ENCODE data around the gene FILIP1L.

Gene FILIP1L

DNA sequence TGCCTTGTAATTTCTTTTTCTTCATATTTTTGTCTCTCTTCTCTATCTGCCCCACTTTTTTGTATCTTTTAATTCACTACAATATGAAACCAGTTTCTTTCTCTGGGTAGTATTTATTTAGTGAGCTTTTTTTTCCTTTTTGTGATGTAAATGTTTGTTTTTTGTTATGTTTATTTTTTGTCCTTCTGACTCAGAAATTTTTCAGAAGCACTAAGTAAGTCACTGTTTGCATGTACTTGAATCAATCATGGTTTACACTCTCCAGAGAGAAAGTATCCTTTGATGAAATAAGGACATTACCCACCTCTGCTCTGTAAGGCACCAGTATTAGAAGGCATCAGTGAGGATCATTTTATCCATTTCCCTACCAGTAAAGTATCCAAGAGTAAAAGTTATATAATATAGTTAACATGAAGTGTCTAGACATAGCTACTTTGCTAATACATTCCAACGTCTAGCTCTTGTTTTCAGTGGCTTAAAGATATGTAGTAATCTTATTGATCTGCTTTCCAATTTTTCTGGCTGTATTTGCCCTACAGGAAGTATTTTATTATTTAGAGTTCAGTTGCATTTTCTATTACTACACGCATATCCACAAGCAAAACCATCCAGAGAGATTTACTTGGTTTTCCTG lies 25.4 kb downstream of the FILIP1L start:
- no peak overlapping the region for H3K4me3 ChIP-seq (ENCODE audit: low read length, poor library complexity, severe bottlenecking)
- H3K4me1 ChIP-seq (ENCODE audit: insufficient read depth, low read length, poor library complexity, severe bottlenecking), result peaks cover 13% of the 10 kb centered on the region
- TF ChIP-seq, protein P1, sequence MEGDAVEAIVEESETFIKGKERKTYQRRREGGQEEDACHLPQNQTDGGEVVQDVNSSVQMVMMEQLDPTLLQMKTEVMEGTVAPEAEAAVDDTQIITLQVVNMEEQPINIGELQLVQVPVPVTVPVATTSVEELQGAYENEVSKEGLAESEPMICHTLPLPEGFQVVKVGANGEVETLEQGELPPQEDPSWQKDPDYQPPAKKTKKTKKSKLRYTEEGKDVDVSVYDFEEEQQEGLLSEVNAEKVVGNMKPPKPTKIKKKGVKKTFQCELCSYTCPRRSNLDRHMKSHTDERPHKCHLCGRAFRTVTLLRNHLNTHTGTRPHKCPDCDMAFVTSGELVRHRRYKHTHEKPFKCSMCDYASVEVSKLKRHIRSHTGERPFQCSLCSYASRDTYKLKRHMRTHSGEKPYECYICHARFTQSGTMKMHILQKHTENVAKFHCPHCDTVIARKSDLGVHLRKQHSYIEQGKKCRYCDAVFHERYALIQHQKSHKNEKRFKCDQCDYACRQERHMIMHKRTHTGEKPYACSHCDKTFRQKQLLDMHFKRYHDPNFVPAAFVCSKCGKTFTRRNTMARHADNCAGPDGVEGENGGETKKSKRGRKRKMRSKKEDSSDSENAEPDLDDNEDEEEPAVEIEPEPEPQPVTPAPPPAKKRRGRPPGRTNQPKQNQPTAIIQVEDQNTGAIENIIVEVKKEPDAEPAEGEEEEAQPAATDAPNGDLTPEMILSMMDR (conservative IDR thresholded peaks at IDR 0.05; ENCODE audit: low read length), result no peak
- no peak for TF ChIP-seq EZH2phosphoT487 (IDR thresholded peaks at IDR 0.05; ENCODE audit: borderline replicate concordance)

DNA sequence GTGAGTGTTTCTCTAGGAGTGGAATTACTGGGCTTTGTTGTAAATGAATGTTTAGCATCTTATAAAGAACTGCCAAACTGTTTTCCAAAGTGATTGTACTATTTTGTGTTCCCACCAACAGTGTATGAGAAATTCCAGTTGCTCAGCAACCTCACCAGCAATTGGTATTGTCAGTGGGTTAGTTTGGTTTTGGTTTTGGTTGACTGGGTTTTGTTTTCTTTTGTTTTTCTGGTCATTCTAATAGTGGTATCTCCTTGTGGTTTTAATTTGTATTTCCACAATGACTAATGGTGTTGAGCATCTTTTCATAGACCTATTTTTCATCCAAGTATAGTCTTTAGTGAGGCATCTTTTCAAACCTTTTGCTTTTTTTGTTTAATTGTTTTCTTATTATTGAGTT lies 27.1 kb downstream of the FILIP1L start:
- Histone ChIP-seq H3K27me3 (ENCODE audit: insufficient read depth, low read length, poor library complexity, severe bottlenecking) (no peaks in the 10 kb centered on the region), H3K4me3 (ENCODE audit: low read length, poor library complexity, severe bottlenecking) (no peak overlapping the region), H3K79me2 (ENCODE audit: insufficient read depth, low read length) (no peaks in the 10 kb centered on the region), H3K4me2 (ENCODE audit: low read depth, low read length, poor library complexity, severe bottlenecking) (no peak overlapping the region), H4K20me1 (ENCODE audit: insufficient read depth, low read length, poor library complexity, severe bottlenecking) (no peaks in the 10 kb centered on the region), H3K9ac (ENCODE audit: low read depth, low read length, poor library complexity, severe bottlenecking) (no peak overlapping the region), H3F3A (ENCODE audit: low read depth) (no peaks in the 10 kb centered on the region), H2AFZ (ENCODE audit: low read length) (no peak overlapping the region), H3K4me1 (ENCODE audit: insufficient read depth, low read length, poor library complexity, severe bottlenecking) (peaks cover 15% of the 10 kb centered on the region), H3K9me3 (ENCODE audit: insufficient read depth, low read depth, low read length) (no peaks in the 10 kb centered on the region), H3K9me2 (replicated peaks; ENCODE audit: low read depth, low read length) (no peaks in the 10 kb centered on the region), H3K36me3 (ENCODE audit: insufficient read depth, low read length) (no peaks in the 10 kb centered on the region)
- TF ChIP-seq, protein P1 (conservative IDR thresholded peaks at IDR 0.05; ENCODE audit: low read length), result no peak
- no peak for TF ChIP-seq EZH2phosphoT487 (IDR thresholded peaks at IDR 0.05; ENCODE audit: borderline replicate concordance)

More for the DNA sequence above, 25.4 kb downstream of the FILIP1L start:
- Histone ChIP-seq H3K27me3 (ENCODE audit: insufficient read depth, low read length, poor library complexity, severe bottlenecking) (no peaks in the 10 kb centered on the region), H3F3A (ENCODE audit: low read depth) (no peaks in the 10 kb centered on the region), H3K4me2 (ENCODE audit: low read depth, low read length, poor library complexity, severe bottlenecking) (no peak overlapping the region), H2AFZ (ENCODE audit: low read length) (no peak overlapping the region), H3K9me3 (ENCODE audit: insufficient read depth, low read depth, low read length) (no peaks in the 10 kb centered on the region), H4K20me1 (ENCODE audit: insufficient read depth, low read length, poor library complexity, severe bottlenecking) (no peaks in the 10 kb centered on the region), H3K36me3 (ENCODE audit: insufficient read depth, low read length) (no peaks in the 10 kb centered on the region), H3K9ac (ENCODE audit: low read depth, low read length, poor library complexity, severe bottlenecking) (no peak overlapping the region), H3K79me2 (ENCODE audit: insufficient read depth, low read length) (no peaks in the 10 kb centered on the region), H3K9me2 (replicated peaks; ENCODE audit: low read depth, low read length) (no peaks in the 10 kb centered on the region)

DNA sequence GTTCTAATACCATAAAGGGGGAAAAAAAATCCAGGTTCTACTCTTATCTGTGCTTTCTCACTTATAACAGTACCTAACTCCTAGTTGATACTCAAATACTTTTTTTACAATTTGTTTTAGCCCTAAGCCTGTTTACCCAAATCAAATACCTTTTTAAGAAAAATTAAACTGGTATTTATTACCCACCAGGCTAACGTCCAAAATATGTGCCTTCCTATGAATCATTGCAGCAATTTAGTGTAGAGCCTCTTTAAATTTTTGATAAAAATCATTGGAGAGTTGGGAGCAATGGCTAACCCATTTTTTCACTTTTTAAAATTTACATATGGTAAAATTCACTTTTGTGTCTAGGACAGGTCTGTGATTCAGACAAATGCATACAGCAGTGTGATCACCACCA lies 27.9 kb downstream of the FILIP1L start:
- Histone ChIP-seq H3K27me3 (ENCODE audit: insufficient read depth, low read length, poor library complexity, severe bottlenecking) (no peaks in the 10 kb centered on the region), H4K20me1 (ENCODE audit: insufficient read depth, low read length, poor library complexity, severe bottlenecking) (no peaks in the 10 kb centered on the region), H3K79me2 (ENCODE audit: insufficient read depth, low read length) (no peaks in the 10 kb centered on the region), H3K9me2 (replicated peaks; ENCODE audit: low read depth, low read length) (no peaks in the 10 kb centered on the region), H3K4me1 (ENCODE audit: insufficient read depth, low read length, poor library complexity, severe bottlenecking) (peaks cover 15% of the 10 kb centered on the region), H3K9ac (ENCODE audit: low read depth, low read length, poor library complexity, severe bottlenecking) (no peak overlapping the region), H2AFZ (ENCODE audit: low read length) (no peak overlapping the region), H3K4me3 (ENCODE audit: low read length, poor library complexity, severe bottlenecking) (no peak overlapping the region), H3F3A (ENCODE audit: low read depth) (no peaks in the 10 kb centered on the region), H3K4me2 (ENCODE audit: low read depth, low read length, poor library complexity, severe bottlenecking) (no peak overlapping the region), H3K36me3 (ENCODE audit: insufficient read depth, low read length) (no peaks in the 10 kb centered on the region), H3K9me3 (ENCODE audit: insufficient read depth, low read depth, low read length) (no peaks in the 10 kb centered on the region)
- TF ChIP-seq EZH2phosphoT487 (IDR thresholded peaks at IDR 0.05; ENCODE audit: borderline replicate concordance), result no peak
- TF ChIP-seq, protein P1 (conservative IDR thresholded peaks at IDR 0.05; ENCODE audit: low read length), result no peak

Data from Loucy (cell line).